SK-N-SH (cell line): ENCODE results near the gene ITPRID1. TPM values are rescaled to one million over a fixed set of nuclear protein-coding genes. Genes with fewer than 3 reads are reported as not detected.

Experiments
- CTCF ChIA-PET: fragments of 300-600, 350-600 bp; formaldehyde crosslinking; extraction: SDS; loops from one replicate; lab custom pipeline; 2021; lab: Yijun Ruan, JAX
- POLR2A ChIA-PET: fragments of 350-600 bp; sonication (Branson Sonifier 250); formaldehyde crosslinking; extraction: SDS; loops from one replicate; lab custom pipeline; 2020; ENCODE audit warnings: antibody characterized with exemption, inconsistent platforms; lab: Yijun Ruan, JAX
- DNase-seq: peaks from one replicate; pipeline ENCODE4 v3.0.0; 2012
- H2AFZ ChIP-seq: fragments of 200-600 bp; sonication (generic); 2 replicates; pipeline ENCODE4 v1.8.1; 2016; ENCODE audit warnings: antibody characterized with exemption, mild to moderate bottlenecking, low read depth
- H3F3A ChIP-seq: fragments of 200-600 bp; sonication (generic); replicated peaks from 2 replicates; pipeline ENCODE3; 2016; ENCODE audit warnings: antibody characterized with exemption, mild to moderate bottlenecking; ENCODE audit not compliant: insufficient read depth
- H3K27ac ChIP-seq, 2 experiments: fragments of 200-500 bp in 1 of 2; fragments of 200-600 bp in 1 of 2; sonication (Bioruptor generic) in 1 of 2; sonication (generic), shearing (Covaris generic) in 1 of 2; 2 replicates each; pipeline versions ENCODE4 v1.5.1 to v1.6.1; 2014 to 2016; ENCODE audit warnings: low read depth in 2 of 2, inconsistent platforms in 1 of 2, low read length in 1 of 2, mild to moderate bottlenecking in 1 of 2, mixed read lengths in 1 of 2
- H3K27me3 ChIP-seq: fragments of 200-600 bp; sonication (generic), shearing (Covaris generic); 2 replicates; pipeline ENCODE4 v1.6.1; 2016; ENCODE audit warnings: mixed run types; ENCODE audit not compliant: insufficient read depth
- H3K36me3 ChIP-seq, 2 experiments: fragments of 200-500 bp in 1 of 2; fragments of 200-600 bp in 1 of 2; sonication (Bioruptor generic) in 1 of 2; sonication (generic) in 1 of 2; replicated peaks in 1 of 2; 2 replicates each; pipeline versions ENCODE3 to v1.5.1; 2014 to 2016; ENCODE audit warnings: low read length in 1 of 2, mild to moderate bottlenecking in 1 of 2; ENCODE audit not compliant: insufficient read depth in 2 of 2, control insufficient read depth in 1 of 2
- H3K4me1 ChIP-seq, 2 experiments: fragments of 200-500 bp in 1 of 2; fragments of 200-600 bp in 1 of 2; sonication (Bioruptor generic) in 1 of 2; sonication (generic), shearing (Covaris generic) in 1 of 2; 2 replicates each; pipeline versions ENCODE4 v1.5.1 to v1.6.1; 2014 to 2016; ENCODE audit warnings: low read depth in 1 of 2, low read length in 1 of 2, mixed run types in 1 of 2; ENCODE audit not compliant: insufficient read depth in 2 of 2, control insufficient read depth in 1 of 2
- H3K4me2 ChIP-seq: fragments of 200-600 bp; sonication (generic), shearing (Covaris generic); 2 replicates; pipeline ENCODE4 v1.6.1; 2017; ENCODE audit warnings: mixed run types
- H3K4me3 ChIP-seq, 2 experiments: fragments of 200-500 bp in 1 of 2; fragments of 200-600 bp in 1 of 2; sonication (Bioruptor generic) in 1 of 2; sonication (generic), shearing (Covaris generic) in 1 of 2; 2 replicates each; pipeline versions ENCODE4 v1.5.1 to v1.8.1; 2014 to 2016; ENCODE audit warnings: low read depth in 2 of 2, inconsistent platforms in 1 of 2, low read length in 1 of 2, mild to moderate bottlenecking in 1 of 2, mixed read lengths in 1 of 2, moderate library complexity in 1 of 2
- H3K79me2 ChIP-seq: fragments of 200-600 bp; sonication (generic); 2 replicates; pipeline ENCODE4 v1.8.1; 2017; ENCODE audit warnings: mild to moderate bottlenecking; ENCODE audit not compliant: insufficient read depth
- H3K9ac ChIP-seq: fragments of 200-600 bp; sonication (generic); 2 replicates; pipeline ENCODE4 v1.6.1; 2017; ENCODE audit warnings: mixed run types
- H3K9me2 ChIP-seq: fragments of 200-600 bp; sonication (generic); 2 replicates; pipeline ENCODE4 v1.6.1; 2017; ENCODE audit warnings: mixed run types
- H3K9me3 ChIP-seq: fragments of 200-600 bp; sonication (generic); 2 replicates; pipeline ENCODE4 v1.6.1; 2017; ENCODE audit warnings: mixed run types, mild to moderate bottlenecking, moderate library complexity
- H4K20me1 ChIP-seq: fragments of 200-600 bp; sonication (generic); 2 replicates; pipeline ENCODE4 v1.6.1; 2017; ENCODE audit warnings: mild to moderate bottlenecking, mixed run types; ENCODE audit not compliant: insufficient read depth
- CHD2 ChIP-seq: fragments of 150-350 bp; IDR thresholded peaks from 2 replicates; pipeline ENCODE4 v1.6.1; 2018; ENCODE audit warnings: low read length; ENCODE audit not compliant: partially characterized antibody
- EZH2phosphoT487 ChIP-seq: fragments of 200-600 bp; sonication (generic); IDR thresholded peaks from 2 replicates; pipeline ENCODE4 v1.6.1; 2017; ENCODE audit warnings: low read depth, mixed run types, mild to moderate bottlenecking, antibody characterized with exemption, moderate library complexity, borderline replicate concordance
- GABPA ChIP-seq: IDR thresholded peaks from 2 replicates; pipeline ENCODE4 v1.4.0; 2012; ENCODE audit warnings: low read depth, mild to moderate bottlenecking
- GATA2 ChIP-seq: sonication (generic); formaldehyde crosslinking; IDR thresholded peaks from 2 replicates; pipeline ENCODE4 v1.5.0; 2020; ENCODE audit warnings: mild to moderate bottlenecking, missing genetic modification reagents
- JUND ChIP-seq: IDR thresholded peaks from 2 replicates; pipeline ENCODE4 v1.4.0; 2012
- MEF2A ChIP-seq: IDR thresholded peaks from 2 replicates; pipeline ENCODE4 v1.4.0; 2012; ENCODE audit warnings: low read depth, borderline replicate concordance
- MXI1 ChIP-seq: IDR thresholded peaks from 2 replicates; pipeline ENCODE4 v1.6.1; 2012; ENCODE audit warnings: mild to moderate bottlenecking, low read depth, low read length, improper control_type of control experiment
- NFIC ChIP-seq: IDR thresholded peaks from 2 replicates; pipeline ENCODE4 v1.4.0; 2012; ENCODE audit warnings: borderline replicate concordance
- REST ChIP-seq: IDR thresholded peaks from 2 replicates; pipeline ENCODE4 v1.6.1; 2012; ENCODE audit warnings: mild to moderate bottlenecking, low read depth, low read length, moderate library complexity
- RFX5 ChIP-seq: IDR thresholded peaks from 2 replicates; pipeline ENCODE4 v1.6.1; 2012; ENCODE audit warnings: mild to moderate bottlenecking, improper control_type of control experiment, low read length
- SMC3 ChIP-seq: IDR thresholded peaks from 2 replicates; pipeline ENCODE4 v1.6.1; 2012; ENCODE audit warnings: low read depth, low read length, improper control_type of control experiment
- WGBS: methylation state at CpG from one replicate; pipeline ENCODE4 v1.1.6; 2017; ENCODE audit warnings: low lambda C conversion rate; 5-methylcytosine and 5-hydroxymethylcytosine counted together
- polyA plus RNA-seq, 3 experiments: library from polyadenylated mRNA; depleted of rRNA; stranded (reverse); fragments of >200 nt; gene quantifications; 2 replicates each; pipeline ENCODE4 v1.2.3, GENCODE V29; 2012
- TF ChIP-seq, protein P1 (sequence below): IDR thresholded peaks from 2 replicates; pipeline ENCODE4 v1.4.0; 2012; ENCODE audit warnings: low read depth, borderline replicate concordance
- TF ChIP-seq, protein P2 (sequence below): IDR thresholded peaks from 2 replicates; pipeline ENCODE4 v1.4.0; 2012; ENCODE audit warnings: low read depth, borderline replicate concordance

ITPRID1 gene
- polyA plus RNA-seq, 1 of the 3 experiments (the other 2 are of a cell fraction): not detected

DNA sequence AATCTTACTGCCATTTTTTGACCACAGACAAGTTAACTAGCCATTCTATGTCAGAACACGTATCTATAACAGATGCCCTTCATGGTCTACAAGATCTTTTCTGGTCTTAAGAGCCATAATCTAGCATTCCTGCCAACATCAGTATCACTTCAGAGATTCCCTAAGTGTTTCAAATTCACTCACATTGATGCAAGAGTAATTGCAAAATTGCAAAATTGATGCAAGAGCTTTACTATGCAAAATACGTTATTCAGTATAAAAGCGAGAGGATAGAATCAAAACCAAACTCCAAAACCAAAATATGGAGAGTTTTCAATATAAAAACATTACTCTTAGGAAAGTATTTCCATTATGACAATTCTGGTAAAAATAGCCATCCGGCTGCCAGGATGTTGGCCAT lies 135.0 kb downstream of the ITPRID1 start:
- H3K4me2 ChIP-seq: no peak overlapping the region
- H3K36me3 ChIP-seq: no peaks in the 10 kb centered on the region
- H3K9me3 ChIP-seq: no peaks in the 10 kb centered on the region
- no peak for DNase-seq
- no peak overlapping the region for H2AFZ ChIP-seq
- WGBS: 5% methylated on average over 4 of the region's 4 CpGs
- H3K27me3 ChIP-seq: peaks cover 14% of the 10 kb centered on the region
- no peak overlapping the region for H3K4me3 ChIP-seq
- H3K4me1 ChIP-seq: no peaks in the 10 kb centered on the region
- no peaks in the 10 kb centered on the region for H4K20me1 ChIP-seq
- CTCF ChIA-PET: interaction anchor here (0.6 kb wide), 1 partner anchor 566 kb away, joined by 3 read pairs; no protein-coding TSS in a partner anchor
- no peak overlapping the region for H3K27ac ChIP-seq
- H3F3A ChIP-seq: no peaks in the 10 kb centered on the region
- no peaks in the 10 kb centered on the region for H3K9me2 ChIP-seq
- H3K9ac ChIP-seq: no peak overlapping the region
- POLR2A ChIA-PET: no interaction called here
- TF ChIP-seq, protein P1, sequence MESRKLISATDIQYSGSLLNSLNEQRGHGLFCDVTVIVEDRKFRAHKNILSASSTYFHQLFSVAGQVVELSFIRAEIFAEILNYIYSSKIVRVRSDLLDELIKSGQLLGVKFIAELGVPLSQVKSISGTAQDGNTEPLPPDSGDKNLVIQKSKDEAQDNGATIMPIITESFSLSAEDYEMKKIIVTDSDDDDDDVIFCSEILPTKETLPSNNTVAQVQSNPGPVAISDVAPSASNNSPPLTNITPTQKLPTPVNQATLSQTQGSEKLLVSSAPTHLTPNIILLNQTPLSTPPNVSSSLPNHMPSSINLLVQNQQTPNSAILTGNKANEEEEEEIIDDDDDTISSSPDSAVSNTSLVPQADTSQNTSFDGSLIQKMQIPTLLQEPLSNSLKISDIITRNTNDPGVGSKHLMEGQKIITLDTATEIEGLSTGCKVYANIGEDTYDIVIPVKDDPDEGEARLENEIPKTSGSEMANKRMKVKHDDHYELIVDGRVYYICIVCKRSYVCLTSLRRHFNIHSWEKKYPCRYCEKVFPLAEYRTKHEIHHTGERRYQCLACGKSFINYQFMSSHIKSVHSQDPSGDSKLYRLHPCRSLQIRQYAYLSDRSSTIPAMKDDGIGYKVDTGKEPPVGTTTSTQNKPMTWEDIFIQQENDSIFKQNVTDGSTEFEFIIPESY: no peak
- H3K79me2 ChIP-seq: no peaks in the 10 kb centered on the region

DNA sequence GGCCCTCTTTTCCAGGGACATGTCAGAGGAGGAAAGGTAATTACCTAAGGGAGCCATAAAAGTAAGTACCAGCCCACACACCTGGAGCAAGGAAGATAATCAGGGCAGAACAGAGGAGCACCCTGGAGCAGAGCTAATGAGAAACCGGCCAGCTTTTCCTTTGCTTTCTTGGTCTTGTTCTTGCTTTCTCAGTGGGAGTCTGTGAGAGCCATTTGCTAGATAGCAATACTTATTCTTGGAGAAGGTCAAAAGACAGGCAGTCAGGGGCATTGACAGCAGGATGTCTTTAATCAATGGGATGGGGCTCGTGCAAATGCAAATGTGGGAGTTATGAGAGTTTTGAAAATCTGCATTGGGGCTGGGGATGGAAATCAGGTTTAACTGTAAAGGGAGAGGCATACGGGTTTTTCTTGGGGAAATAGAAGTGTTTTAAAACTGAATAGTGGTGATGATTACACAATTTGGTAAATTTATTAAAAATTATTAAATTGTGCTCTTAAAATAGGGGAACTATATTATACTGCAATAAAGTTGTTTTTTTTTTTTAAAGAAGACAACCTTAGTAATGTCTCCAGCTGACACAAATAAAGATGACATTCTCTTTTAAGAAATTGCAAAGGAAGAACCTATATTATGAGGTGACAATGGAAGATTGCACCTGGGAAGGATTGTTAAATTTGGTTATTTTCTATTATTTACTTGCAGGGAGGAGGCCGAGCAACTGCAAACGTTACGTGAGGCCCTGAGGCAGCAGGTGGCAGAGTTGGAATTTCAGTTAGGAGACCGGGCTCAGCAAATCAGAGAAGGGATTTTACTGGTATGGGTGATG lies 137.6 kb downstream of the ITPRID1 start:
- Histone ChIP-seq H2AFZ (no peak overlapping the region), H3K9me3 (no peaks in the 10 kb centered on the region), H3K27me3 (peaks cover 3% of the 10 kb centered on the region), H3K79me2 (no peaks in the 10 kb centered on the region), H3K9ac (no peak overlapping the region), H3K36me3 (no peaks in the 10 kb centered on the region), H3K27ac (no peak overlapping the region), H3K4me2 (no peak overlapping the region), H3K4me3 (no peak overlapping the region), H3K4me1 (no peaks in the 10 kb centered on the region), H3K9me2 (no peaks in the 10 kb centered on the region), H3F3A (no peaks in the 10 kb centered on the region), H4K20me1 (no peaks in the 10 kb centered on the region)
- ChIA-PET POLR2A (no interaction called here), CTCF (interaction anchor here (0.6 kb wide), 1 partner anchor 22 kb away, joined by 3 read pairs; no protein-coding TSS in a partner anchor)
- DNase-seq: no peak
- 7% methylated on average over 7 of the region's 7 CpGs for WGBS
- TF ChIP-seq GATA2 (CRISPR knock-in tag) (no peak), GABPA (no peak), MXI1 (no peak), RFX5 (no peak), MEF2A (no peak), NFIC (no peak), CHD2 (no peak), SMC3 (no peak), EZH2phosphoT487 (no peak), REST (no peak), JUND (no peak)
- TF ChIP-seq, protein P2, sequence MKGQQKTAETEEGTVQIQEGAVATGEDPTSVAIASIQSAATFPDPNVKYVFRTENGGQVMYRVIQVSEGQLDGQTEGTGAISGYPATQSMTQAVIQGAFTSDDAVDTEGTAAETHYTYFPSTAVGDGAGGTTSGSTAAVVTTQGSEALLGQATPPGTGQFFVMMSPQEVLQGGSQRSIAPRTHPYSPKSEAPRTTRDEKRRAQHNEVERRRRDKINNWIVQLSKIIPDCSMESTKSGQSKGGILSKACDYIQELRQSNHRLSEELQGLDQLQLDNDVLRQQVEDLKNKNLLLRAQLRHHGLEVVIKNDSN: no peak
